SKM-1 (cell line): ENCODE measurements around the gene PRRX2.
"Not testable (repeated sequence)": the region's sequence is repeated elsewhere in the genome, so short reads cannot be mapped to it uniquely, and the experiment has no call there.

Experiments used
- DNase-seq: peaks from one replicate; lab custom pipeline; 2025; ENCODE audit not compliant: unreplicated experiment; lab: John Stamatoyannopoulos, UW

The PRRX2 gene

DNA sequence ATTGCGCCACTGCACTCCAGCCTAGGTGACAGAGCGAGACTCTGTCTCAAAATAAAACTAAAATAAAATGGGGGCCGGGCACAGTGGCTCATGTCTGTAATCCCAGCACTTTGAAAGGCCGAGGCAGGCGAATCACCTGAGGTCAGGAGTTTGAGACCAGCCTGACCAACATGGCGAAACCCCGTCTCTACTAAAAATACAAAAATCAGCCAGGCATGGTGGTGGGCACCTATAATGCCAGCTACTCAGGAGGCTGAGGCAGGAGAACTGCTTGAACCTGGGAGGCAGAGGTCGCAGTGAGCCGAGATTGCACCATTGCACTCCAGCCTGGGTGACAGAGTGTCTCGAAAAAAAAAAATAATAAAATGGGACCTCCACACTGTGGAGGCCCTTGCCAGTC is 29.1 kb upstream of the PRRX2 start:
- not testable (repeated sequence) for DNase-seq

DNA sequence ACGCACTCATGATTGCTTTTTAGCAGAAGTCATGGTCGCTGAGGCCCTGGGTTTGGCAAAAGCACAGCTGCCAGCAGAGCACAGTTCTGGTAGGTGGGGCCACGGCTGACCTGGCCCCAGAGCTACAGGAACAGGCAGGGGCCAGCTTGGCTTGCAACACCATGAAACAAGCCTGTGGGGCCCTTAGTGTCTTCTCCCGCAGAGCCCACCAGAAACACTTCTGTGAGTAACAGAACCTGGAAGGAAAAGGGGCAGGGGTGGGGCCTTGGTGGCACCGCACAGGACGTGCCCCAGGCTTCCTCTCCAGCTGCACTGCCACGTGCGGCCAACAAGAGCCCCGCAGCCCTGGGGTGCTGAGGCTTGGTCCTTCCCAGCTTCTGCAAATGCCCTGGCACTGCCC is 28.3 kb upstream of the PRRX2 start:
- DNase-seq, result no peak

DNA sequence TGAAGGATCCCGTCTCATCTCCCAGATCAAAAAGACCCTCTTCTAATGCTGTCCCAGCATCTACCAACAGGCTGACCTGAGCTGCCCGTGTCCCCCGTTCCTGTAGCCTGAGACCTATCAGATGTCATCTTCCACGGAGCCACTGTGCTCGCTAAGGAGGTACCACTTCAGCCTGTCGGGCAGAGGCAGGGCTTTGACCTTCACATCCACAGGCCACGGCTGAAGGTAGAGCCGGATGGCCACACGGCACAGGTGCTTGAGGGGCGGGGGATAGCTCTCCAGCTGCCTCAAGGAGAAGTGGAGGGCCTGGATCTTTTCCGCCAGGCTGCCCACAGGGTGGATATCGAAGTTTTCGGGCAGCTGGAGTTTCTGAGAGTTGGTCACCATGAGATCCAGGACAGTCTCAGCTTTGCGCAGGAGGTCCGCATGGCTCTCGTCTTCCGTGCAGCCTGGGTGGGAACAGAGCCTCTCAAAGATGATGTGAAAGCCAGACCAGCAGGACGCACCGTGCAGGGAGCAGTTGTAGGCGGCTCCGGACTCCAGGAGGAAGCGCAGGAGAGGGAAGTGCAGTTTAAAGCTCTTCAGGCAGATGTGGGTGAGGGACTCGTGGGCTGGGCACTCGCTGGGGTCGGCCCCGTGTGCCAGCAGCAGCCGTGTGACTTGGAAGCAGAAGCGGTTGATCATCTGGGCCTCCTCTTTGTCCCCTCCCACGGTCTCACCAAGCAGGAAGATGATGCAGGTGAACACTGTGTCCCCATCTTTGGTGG is 27.6 kb upstream of the PRRX2 start:
- no peak for DNase-seq

DNA sequence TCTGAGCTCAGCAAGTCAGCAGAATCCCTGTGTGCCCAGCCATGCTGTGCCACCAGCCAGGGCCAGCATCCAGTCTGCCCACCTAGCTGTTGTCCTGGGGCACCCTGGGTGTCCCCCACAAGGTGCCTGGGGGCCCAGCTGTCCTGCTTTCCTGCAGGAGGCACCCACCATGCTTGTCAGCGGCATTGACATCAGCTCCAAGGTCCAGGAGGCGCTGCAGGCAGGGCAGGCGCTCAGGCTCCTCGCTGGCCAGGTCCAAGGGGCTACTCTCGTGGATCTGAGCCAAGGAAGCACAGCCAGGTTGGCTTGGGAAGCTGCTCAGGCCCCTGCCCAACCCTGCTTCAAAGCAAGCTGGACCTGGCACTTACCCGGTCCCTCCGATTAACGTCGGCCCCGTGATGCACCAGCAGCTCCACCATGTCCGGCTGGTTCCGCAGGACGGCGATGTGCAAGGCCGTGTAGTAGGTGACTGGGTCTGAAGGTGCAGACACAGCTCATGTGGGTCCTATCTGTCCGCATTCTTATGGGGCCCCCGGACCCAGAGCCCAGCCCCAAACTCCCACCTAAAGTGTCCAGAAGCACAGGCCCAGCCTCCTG is 26.3 kb upstream of the PRRX2 start:
- no peak for DNase-seq

DNA sequence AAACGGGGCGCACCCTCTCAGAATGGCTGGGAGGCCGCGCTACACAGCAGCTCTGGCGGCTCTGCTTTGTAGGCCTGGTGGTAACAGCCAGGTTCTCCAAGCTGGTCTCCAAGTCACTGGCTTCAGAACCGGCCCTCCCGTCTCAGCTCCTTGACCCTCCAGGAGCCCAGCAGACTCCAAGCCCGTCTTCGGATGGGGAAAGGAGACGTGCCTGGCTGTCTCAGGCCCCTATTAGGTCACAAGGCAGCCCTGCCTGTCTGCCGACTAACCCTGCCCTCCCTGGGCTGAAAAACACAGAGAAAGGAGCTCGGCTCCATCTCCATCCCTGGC is 25.7 kb upstream of the PRRX2 start:
- DNase-seq, result no peak

DNA sequence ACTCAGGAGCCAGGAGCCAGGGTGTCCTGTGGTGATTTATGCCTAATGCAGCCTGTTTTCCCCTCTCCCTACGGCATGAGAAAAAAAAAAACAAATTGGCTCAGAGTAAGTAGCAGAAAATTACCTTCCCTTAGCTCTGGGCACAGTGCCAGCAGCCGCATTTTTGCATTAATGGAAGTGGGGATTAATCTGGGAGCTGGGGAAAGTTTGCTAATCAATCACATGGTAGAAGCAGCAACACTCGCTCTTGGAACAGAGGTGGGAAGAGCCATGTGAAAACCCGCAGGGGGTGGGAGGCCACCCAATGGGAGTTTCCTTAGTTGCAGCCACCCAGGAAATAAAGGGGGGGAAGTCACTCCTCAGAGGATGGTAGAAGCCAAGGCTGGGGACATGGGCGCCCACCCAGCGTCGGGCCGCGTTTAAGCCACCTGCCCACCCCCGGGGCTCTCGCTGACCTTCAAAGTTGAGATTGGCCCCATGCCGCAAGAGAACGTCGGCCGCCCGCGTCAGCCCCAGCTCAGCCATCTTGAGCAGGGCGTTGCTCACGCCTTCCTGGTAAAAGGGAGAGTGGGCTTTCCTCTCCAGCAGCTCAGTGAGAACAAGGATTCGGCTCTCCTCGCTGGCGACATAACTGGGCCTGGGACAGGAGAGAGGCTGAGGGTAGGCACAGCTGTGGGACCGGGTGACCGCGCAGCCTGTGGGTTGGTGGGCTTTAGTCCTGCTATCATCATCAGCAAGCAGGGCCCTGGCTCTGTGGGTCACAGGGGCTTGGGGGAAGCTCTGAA is 25.2 kb upstream of the PRRX2 start:
- DNase-seq, result no peak

DNA sequence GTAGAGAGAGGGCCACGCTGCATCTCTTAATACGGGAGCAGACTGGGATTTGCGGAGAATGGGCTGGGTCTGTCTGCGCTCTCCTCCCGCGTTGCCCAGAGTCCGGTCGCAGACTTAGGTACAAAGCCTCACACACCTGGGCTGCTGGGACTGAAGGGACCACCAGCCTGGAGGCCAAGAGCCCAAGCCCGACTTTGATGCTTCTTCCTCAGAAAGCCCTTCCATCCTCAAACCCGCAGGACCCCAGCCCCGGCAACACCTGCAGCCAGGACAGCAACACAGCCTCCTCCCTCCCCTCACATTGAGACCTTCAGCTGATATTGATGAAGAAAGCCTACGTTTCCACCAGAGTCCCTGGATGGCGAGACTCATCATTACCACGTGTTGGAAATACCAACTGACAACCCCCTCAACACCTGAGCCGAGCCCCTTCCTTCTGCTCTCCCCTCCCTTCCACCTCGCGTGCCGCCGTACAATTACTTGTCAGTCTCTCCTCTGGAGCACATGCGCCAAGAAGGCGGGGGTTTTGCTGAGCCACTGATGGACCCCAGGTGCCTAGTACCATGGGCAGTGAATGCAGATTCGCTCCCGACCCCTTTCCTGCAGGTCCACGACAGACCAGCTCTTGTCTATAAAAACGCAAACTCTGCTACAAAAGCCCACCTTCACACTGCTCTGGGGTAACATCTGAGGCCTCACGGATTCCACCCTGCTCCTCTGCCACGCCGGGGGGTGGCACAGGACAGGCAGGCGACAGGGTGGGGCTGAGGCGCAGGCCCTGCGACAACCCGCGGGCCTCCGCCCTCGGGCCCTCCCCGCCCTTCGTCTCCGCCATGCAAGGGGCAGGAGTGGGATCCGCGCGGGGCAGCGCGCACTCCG is 24.3 kb upstream of the PRRX2 start:
- DNase-seq, result no peak

DNA sequence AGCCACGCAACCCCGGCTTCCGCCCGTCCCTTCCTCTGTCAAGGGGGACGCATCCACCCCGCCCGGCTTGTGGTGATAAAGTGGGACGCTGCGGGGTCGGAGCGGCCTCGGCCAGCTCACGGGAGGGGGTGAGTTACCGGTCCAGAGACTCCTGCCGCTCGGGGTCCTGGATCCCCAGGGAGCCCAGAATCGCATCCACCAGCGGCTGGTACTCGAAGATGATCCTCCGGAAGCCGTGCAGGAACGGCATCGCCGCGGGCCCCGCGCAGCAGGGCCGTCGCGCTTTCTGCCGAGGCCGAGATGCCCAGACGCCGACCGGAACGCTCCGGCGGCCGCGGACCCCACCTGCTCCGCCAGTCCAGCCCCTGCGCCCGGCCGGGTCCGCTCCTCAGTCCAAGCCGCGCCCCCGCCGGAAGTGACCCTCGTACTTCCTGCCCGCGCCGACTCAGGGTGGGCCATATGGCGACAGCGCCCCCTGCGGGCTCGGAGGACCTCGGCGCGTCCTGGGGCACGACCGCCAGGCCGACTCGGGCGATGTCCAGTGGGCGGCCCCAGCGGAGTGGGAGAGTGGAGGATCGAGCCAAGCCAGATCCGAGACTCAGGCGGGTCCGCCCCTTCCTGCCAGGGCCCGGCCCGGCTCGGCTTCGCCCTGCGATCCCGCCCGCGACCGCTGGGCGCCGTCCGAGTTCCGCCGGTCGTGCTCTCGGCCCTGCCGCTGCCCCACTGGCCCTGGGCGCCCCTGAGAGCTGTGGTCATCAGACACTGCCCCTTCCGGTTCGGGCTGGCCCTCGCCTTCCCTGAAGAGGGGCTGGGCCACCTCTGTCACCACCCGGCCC is 23.5 kb upstream of the PRRX2 start, which contains the start of gene ASB6:
TSS of gene ASB6 (minus strand) at position 402 of the 836 bp plus-strand sequence. CDS start at position 250, 152 bp downstream.
- DNase-seq, result peak; percentile 90

DNA sequence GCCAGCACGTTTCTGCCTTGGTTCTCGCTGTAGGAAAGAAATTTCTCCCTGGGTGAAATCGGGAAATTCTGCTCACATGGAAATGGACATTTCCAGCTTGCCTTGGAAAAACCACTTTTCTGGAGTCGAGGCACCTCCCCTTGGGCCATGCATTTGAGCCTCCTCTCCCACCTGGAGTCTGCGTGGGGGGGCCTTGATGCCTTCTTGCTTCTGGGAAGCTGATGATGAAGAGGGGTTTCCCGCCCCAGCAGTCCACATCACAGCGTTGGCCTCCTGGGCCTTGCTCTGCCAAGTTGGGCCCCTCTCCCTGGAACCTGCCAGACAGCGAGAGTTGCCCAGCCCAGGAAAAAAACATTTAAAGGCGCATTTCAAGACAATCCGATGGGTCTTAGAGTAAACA is 21.7 kb upstream of the PRRX2 start:
- no peak for DNase-seq

DNA sequence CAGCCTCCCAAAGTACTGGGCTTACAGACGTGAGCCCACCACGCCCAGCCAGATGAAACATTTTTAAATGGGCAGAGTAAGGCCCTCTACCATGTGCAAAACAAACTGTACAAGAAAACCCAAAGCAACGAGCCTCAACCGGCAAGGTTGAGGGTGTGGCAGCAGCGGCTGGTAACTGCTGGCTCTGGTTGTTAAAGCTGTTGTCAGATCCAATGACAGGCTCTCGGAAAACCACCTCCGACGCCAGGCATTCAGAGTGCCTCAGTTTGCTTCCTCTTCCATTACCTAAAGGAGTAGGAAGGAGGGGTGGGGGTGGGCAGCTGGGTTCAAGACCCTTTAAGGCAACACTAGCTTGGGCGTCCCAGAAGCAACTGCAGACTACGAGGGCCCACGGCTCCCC is 21.1 kb upstream of the PRRX2 start:
- no peak for DNase-seq

DNA sequence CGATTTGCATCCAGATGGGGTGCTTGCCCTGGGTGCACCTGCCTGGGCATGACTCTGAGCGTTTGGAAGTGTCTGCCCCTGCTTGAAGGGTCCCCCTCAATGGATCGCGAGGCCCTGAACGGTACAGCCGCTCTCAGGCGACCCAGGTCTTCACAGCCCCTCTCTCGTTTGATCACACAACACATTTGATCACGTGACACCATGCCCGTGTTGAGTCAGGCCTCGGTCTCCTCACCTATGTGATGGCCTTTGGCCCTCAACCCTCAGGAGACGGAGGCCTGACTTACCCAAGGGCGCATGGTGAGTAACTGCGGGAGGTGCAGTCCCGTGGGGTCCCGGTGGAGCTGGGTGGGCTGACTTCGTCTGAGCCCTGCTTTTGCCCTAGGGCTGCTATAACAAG is 20.5 kb upstream of the PRRX2 start:
- no peak for DNase-seq

DNA sequence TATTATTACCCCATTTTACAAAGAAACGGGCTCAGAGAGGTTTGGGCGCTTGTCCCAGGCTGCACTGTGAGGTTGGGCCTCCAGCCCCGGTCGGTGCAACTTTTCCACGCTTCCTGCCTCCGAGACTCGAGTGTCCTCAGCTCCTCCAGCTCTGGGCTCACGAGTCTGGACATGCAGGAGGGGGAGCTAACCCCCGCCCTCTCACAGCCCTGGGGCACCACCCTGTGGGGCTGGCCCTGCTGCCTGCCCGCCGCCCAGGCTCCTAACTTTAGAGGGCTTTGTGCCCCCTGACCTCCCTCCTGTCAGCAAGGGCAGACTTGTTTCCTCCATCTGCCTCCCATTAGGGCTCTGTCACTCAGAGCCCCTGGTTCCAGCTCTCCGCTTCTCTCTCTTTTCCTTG is 19.2 kb upstream of the PRRX2 start:
- no peak for DNase-seq

DNA sequence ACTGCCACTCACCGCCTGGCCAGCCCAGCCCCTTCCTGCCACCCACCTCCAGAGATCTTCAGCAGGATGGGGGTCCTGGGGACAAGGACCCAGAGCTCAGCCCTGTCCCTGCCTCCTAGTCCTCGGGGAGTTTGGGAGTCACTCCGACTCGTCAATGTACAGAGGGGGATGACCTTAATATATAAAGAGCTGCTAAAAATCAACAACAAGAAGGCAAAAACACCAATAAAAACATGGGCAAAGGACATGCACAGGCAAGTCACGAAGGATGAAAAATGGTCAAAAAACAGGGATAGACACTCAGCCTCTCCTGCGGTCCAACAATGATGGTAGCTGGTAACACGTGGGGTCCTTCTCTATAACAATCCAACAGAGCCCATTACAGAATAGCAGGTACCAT is 18.8 kb upstream of the PRRX2 start:
- DNase-seq, result no peak

DNA sequence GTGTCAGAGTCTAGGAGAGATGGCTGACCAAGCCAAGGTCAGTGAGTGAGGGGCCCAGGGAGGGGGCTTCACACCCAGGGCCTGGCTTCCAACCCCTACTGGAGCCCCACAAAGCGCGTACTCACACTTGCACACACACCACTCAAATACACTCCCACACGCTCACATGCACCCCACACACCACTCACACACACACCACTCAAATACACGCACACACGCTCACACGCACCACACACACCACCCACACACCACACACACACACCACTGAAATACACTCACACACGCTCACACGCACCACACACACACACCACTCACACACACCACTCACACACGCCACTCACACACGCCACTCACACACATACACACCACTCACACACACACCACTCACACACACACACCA is 17.8 kb upstream of the PRRX2 start:
- no peak for DNase-seq

DNA sequence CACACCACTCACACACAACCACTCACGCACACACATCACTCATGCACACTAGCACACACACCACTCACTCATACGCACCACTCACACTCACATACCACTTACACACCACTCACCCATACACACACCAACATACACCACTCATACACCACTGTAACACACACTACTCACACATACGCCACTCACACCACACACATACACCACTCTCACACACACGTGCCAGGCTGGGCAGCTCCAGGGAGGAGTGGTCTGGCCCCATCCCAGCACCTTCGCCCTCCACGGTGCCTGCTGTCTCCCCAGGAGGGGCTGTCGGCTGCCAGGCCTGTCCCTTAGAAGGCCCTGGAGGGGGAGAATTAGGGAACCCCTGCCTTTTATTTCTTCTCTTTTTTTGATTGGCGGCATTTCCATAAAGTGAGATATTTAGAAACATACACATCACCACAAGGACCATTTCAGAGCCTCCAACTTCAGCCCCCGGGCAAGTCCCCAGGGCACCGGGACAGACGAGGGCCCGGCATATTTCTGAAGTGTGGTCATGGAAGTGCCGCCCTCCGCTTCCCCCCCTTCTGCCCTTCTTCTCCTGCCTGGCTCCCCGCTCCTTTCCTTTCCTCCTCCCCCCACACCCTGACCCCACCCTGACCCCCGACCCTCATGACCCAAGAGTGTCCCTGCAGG is 17.2 kb upstream of the PRRX2 start:
- DNase-seq, result no peak

DNA sequence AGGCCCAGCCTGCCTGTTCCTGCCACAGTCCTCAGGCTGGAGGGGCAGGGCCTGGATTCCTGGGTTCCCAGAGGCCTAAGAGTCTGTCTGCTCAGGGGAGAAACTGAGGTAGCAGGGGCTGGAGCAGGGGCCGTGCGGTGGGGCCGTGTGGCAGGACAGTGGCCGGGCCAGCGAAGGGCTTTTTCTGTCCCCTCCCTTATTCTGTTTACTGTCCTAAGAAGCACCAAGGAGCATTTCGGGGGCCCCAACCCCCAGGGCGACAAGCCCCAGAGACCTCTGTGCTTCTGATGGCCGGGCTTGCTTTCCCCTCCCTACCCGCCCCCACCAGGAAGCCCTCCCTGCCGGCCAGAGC is 16.7 kb upstream of the PRRX2 start:
- DNase-seq, result no peak

DNA sequence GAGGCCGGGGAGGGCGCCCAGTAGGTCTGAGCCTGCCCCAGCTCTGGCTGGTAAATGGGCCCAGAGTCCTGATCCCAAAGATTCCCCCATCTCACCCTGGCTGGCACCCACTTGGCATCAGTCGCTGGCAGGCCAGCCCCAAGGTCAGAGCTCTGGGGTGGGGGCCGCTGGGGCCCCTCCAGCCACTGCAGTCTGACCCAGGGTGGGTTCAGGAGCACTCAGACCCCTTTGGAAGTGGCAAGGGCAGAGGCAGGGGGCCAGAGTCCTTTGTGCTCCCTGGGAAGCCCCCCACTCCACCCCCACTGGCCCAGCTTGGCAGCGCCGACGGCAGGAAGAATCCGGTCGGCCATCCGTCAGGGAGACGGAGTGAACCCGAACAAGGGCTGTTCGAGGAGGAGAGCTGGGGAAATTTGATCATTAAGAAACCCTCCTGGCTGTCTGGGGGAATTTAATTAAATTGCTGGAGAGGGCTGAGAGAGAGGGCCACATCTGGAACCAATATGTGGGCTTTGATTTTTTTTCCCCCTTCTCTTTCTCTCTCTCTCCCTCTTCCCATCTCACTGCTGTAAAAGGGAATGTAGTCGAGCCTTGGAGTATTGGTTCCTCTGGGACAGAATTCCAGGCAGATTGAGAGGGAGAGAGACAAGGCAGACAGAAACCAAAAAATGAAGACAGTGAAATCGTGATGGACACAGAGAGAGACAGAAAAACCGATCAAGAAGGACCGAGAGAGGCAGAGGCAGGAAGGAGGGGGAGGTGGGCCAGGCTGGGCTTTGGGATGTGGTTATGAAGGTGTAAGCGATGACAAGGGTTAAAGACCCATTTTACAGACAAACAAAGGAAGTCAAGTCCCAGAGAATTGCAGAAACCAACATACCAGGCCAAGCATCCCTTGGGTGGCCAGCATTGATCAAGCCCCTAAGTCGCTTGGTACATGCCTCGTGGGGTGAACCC is 15.4 kb upstream of the PRRX2 start:
- DNase-seq, result no peak

DNA sequence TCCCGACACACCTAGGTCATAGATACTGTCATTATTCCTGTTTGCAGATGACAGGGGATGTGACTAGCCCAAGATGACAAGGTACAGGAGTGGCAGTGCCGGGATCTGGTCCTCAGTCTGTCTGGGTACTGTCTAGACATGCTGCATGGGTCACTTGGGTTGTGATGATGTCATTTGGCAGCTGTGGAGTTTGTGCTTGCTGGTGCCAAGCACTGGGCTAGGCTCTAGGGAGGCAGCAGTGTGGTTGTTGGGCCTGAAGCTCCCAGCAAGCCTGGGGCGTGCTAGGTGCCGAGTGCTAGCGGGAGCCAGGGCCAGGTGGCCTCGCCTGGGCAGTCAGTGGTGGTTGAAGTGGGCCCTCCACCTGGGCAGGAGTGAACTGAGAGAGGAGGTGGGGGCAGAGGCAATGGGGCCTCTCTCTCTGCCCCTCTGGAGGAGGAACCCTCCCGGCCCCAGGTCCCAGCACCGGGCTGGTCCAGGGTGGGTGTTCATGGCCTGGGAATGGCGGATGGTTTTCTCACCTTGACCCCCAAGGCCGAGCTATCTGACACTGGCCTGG is 14.7 kb upstream of the PRRX2 start:
- no peak for DNase-seq
